Mammary epithelial cell (primary cell): Measurements from ENCODE around the gene SEC61A2.
A peak's percentile ranks its signal among the peaks of the same experiment; 100 is the strongest.

Experiments
- EZH2 ChIP-seq: IDR thresholded peaks from 2 replicates; pipeline ENCODE4 v1.6.1; 2012; ENCODE audit warnings: low read length, inconsistent platforms, borderline replicate concordance
- TF ChIP-seq, protein P1 (sequence below), 2 donors: IDR thresholded peaks in 1 of 2; conservative IDR thresholded peaks in 1 of 2; 2 replicates each; pipeline ENCODE4 v1.5.1; 2011 to 2012; ENCODE audit warnings: inconsistent platforms in 2 of 2, low read length in 2 of 2, mild to moderate bottlenecking in 2 of 2, control low read depth in 1 of 2, low read depth in 1 of 2; ENCODE audit not compliant: insufficient read depth in 1 of 2; ENCODE audit errors: extremely low read depth in 1 of 2

- TF ChIP-seq EZH2, result no peak
- TF ChIP-seq, protein P1, sequence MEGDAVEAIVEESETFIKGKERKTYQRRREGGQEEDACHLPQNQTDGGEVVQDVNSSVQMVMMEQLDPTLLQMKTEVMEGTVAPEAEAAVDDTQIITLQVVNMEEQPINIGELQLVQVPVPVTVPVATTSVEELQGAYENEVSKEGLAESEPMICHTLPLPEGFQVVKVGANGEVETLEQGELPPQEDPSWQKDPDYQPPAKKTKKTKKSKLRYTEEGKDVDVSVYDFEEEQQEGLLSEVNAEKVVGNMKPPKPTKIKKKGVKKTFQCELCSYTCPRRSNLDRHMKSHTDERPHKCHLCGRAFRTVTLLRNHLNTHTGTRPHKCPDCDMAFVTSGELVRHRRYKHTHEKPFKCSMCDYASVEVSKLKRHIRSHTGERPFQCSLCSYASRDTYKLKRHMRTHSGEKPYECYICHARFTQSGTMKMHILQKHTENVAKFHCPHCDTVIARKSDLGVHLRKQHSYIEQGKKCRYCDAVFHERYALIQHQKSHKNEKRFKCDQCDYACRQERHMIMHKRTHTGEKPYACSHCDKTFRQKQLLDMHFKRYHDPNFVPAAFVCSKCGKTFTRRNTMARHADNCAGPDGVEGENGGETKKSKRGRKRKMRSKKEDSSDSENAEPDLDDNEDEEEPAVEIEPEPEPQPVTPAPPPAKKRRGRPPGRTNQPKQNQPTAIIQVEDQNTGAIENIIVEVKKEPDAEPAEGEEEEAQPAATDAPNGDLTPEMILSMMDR (conservative IDR thresholded peaks at IDR 0.05 in 1 of 2, IDR thresholded peaks at IDR 0.05 in 1 of 2; ENCODE audit: extremely low read depth in 1 of 2, insufficient read depth in 1 of 2, low read depth in 1 of 2, low read length in 2 of 2), result peak; percentile 54
Observed at GRCh38 chr10:12130237-12130872, 878 bp downstream of the SEC61A2 start.
